HG03103 (cell line): Measurements from ENCODE around the gene UAP1.

Experiments
- ATAC-seq: cut with Tn5 transposase; IDR thresholded peaks from one replicate; pipeline ENCODE4 v1.9.1; 2021; ENCODE audit warnings: low read depth; ENCODE audit not compliant: unreplicated experiment

The UAP1 gene

GRCh38 chr1:162561616-162562469, at the start of gene UAP1:
Gene UAP1 (plus strand): TSS chr1:162561722. CDS start chr1:162566069, 4,347 bp downstream.
- ATAC-seq = peak; percentile 30

DNA sequence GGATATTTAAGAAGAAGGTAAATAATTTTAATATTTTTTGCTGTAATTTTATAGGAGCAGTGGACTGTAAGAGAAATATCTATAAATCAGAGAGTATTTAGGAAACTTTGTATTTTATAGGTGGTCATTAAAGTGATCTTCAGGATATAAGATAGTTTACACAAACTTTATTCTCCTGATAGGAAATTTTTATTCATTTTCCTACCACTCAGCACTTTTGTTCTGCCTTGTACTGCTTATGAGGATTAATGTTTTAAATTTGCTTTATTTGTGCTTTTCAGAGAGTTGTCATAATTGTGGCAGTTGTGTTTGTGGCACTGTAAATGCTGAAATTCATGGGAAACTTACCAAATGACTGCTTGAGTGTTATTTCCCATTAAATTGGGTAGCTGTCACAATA, 34.2 kb upstream of the UAP1 start:
- ATAC-seq = no peak

DNA sequence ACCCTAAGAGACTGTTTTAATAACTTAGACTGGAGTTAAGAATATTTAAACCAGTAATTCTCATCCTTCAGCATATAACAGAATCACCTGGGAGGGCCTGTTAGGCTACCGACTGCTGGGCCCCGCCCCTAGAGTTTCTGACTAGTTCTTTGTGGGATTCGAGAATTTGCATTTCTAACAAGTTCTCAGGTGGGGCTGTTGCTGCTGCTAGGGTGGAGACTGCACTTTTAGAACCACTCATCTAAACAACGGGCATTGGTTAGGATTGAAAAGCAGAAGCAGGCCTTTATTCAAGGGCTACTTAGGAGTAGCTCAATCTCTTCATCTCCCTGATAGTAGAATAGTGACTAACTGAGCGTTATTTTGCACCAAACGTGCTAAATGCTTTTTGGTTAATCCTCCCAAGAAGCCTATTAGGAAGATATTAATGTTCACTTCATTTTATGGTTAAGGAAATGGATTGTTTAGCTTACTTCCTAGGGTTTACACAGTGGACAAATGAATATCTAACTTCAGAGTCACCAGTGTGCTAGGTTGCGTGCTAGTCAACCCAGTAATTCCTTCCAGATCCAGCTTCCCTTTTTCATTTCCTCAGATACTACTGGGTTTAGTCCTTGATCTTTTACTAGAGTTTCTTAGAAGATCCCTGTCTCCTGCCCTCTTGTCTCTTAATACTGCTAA, 31.1 kb upstream of the UAP1 start:
- ATAC-seq = peak; percentile 97

DNA sequence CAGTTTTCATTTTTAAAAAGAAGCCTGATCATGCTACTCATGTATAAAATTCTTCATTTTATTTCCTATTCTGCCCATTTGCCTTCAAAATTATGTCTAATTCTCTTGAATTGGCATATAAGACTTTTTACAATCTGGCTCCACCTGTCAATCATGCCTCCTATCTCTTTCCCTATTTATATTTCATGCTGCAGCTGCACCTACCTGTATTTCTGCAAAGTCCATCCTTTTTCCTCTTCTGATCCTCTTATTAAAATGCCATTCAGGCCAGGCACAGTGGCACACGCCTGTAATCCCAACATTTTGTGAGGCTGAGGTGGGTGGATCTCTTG, 30.6 kb upstream of the UAP1 start:
- ATAC-seq = no peak

- ATAC-seq = no peak
Observed at GRCh38 chr1:162535501-162535900, 26.0 kb upstream of the UAP1 start.

DNA sequence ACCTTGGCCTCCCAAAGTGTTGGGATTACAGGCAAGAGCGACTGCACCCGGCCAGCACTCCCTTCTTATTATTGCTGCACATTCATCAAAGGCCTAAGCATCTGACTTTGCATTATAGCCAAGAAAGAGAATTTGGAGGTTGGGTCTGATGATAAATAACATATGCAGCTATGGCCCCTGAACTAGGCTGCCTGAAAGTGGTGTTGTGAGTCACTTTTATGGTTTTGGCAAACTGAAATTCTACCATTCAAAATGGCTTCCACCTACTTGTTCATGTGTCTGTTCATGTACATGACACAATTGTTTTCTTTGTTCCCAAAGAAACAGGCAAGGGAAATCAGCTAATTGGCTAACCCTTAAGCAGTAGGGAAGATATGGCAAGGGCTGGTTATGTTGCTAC, 25.0 kb upstream of the UAP1 start:
- ATAC-seq = no peak

- no peak for ATAC-seq
Observed at GRCh38 chr1:162537216-162537615, 24.3 kb upstream of the UAP1 start.

- ATAC-seq = no peak
Observed at GRCh38 chr1:162538815-162539431, 22.6 kb upstream of the UAP1 start.

DNA sequence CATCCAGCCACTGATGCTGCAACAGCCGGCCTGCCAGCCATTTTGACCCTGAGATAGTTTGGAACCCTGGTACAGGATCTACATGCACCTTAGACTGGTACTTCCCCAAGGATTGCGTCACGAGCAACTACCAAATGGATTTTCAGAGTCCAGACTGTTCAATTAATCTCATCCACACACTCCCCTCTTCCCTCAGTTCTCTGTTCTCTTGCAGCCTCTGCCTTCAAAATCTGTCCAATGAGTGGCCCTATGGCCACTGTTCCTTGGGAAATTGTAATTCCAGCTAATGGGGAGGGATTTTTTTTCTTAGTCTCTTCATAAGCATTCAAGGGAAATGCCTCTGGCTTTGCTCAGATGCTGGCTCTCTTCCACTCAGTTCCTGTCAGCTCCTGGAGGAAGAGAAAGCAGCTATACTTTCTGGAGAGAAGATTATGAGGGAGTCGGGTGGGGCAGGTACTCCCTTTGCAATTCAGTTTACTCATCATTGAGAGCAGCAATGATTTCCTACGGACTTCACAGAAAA, 19.8 kb upstream of the UAP1 start:
- ATAC-seq = no peak

GRCh38 chr1:162543228-162543627, 18.3 kb upstream of the UAP1 start:
- ATAC-seq = no peak

GRCh38 chr1:162548170-162548569, 13.4 kb upstream of the UAP1 start:
- ATAC-seq = no peak

DNA sequence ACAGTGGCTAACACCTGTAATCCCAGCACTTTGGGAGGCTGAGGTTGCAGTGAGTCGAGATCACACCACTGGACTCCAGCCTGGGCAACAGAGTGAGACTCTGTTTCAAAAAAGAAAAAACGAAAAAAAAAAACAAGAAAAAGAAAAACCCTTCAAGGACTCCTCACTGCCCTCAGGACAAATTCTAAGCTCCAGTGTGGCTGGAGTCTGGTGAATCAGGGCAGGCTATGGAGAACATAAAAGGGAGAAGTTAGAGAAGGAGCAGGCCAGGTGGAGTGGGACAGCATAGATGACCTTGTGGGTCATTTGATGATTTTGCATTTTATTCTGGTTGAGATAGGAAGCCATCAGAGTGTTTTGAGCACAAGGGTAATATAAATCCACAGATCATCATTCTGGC, 12.5 kb upstream of the UAP1 start:
- no peak for ATAC-seq

GRCh38 chr1:162550925-162551324, 10.6 kb upstream of the UAP1 start:
- no peak for ATAC-seq

DNA sequence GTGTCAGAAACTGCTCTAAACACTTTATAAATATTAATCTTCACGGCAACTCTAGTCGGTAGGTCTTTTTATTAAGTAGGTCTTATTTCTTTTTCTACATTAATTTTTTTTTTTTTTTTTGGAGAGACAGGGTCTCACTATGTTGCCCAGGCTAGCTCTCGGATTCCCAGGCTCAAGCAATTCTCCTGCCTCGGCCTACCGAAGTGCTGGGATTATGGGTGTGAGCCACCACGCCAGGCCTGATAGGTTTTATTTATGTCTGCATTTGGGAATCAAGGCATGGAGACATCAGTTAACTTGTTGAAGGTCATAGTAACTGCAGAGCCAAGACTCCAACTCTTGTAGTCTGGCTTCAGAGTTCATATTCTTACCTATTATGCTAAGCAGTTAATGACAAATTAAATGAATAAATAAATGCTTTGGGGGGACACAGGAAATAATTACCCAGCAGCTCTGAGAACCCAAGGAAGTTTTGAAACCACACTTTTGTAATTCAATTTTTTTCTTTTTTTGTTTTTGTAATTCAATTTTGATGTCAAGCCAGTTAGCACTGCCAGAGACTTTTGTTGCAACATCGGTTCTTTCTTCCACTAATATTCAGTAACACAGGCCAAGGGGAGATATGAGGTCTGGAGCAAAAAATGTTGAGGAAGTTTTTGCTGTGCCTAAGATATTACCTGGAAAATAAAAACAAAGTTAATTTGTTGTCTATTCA, 9.4 kb upstream of the UAP1 start:
- ATAC-seq = no peak

DNA sequence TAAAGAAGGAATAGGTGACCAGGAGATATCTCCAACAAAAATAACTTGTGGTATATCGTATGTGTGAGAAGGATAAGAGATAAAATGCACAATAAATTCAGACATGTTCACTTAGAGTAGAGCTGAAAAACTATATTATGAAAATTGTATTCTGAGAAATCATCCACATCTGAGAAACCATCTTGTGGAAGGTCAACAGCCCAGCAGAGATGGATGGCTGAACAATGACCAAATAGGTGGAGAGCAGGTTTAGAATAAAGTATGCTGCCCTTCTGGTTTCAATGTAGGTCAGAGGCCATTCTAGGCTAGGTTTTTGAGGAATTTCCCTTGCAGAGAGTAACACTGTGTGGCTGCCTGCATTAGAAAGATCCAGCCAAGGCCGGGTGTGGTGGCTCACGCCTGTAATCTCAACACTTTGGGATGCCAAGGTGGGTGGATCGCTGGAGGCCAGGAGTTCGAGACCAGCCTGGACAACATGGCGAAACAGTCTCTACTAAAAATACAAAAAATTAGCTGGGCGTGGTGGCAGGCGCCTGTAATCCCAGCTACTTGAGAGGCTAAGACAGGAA, 8.8 kb upstream of the UAP1 start:
- no peak for ATAC-seq

- ATAC-seq = no peak
Observed at GRCh38 chr1:162554258-162554657, 7.3 kb upstream of the UAP1 start.

DNA sequence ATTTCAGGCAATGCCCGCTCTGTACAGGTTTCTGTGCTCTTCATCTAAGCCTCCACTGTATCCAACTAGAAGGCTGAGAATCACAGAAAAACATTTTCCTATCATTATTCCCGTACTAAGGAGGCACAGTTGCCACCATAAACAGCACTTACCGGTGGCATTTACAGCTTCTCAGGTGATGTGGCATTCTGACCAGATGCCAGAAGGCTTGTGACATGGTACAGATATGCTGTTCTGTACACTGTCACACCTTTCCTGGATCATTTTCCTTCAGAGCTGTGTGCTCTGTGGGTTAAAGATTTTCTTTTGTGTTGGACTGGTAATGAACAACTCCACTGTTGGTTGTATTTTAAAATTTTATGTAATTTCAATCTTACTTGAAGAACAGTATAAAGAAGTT, 4.0 kb upstream of the UAP1 start:
- no peak for ATAC-seq

GRCh38 chr1:162560303-162561036, 1.1 kb upstream of the UAP1 start:
- ATAC-seq = no peak

GRCh38 chr1:162561037-162561615, 396 bp upstream of the UAP1 start:
- peak; percentile 91 for ATAC-seq

- ATAC-seq = no peak
Observed at GRCh38 chr1:162562470-162562828, 927 bp downstream of the UAP1 start.
